HepG2 (cell line): ENCODE data around the gene SP3. TPM values are rescaled to one million over a fixed set of nuclear protein-coding genes. Genes with fewer than 3 reads are reported as not detected.

Experiments
- ATAC-seq: fragments of 200-7000 bp; cut with Tn5 transposase; 3 replicates; pipeline ENCODE4 v1.9.1; 2020; ENCODE audit warnings: mild to moderate bottlenecking, moderate library complexity
- BruUV-seq: library from RNA; stranded (reverse); fragments of 400-500 nt; replicated peaks from 2 replicates; lab custom pipeline; 2021; lab: Mats Ljungman, UMichigan
- CTCF ChIA-PET: fragments of 300-600 bp; formaldehyde crosslinking; extraction: SDS; loops from one replicate; lab custom pipeline; 2021; ENCODE audit warnings: low total read pairs, inconsistent platforms, low intra/inter-chr PET ratio; lab: Yijun Ruan, JAX
- POLR2A ChIA-PET: fragments of 350-600 bp; sonication (Branson Sonifier 250); formaldehyde crosslinking; loops from one replicate; lab custom pipeline; 2020; ENCODE audit warnings: antibody characterized with exemption, inconsistent platforms; lab: Yijun Ruan, JAX
- DNase-seq: peaks from one replicate; pipeline ENCODE4 v3.0.0-alpha.2; 2015; ENCODE audit warnings: low spot score
- FAIRE-seq: peaks from 3 replicates; lab custom pipeline; 2011; peaks lifted over from hg19 to GRCh38; lab: Jason Lieb, UNC
- H2AFZ ChIP-seq: one replicate; pipeline ENCODE4 v1.6.1; 2011; ENCODE audit warnings: low read length, inconsistent platforms
- H3K27ac ChIP-seq: fragments of 300-600 bp; 3 replicates; pipeline ENCODE4 v1.8.0; 2011; ENCODE audit warnings: mixed run types, mild to moderate bottlenecking, mixed read lengths, low read length, inconsistent platforms; ENCODE audit not compliant: insufficient read depth; ENCODE audit errors: extremely low read length
- H3K27me3 ChIP-seq, 2 experiments: fragments of 200-600 bp in 1 of 2; 2 replicates in 1 of 2; 3 replicates in 1 of 2; pipeline versions ENCODE4 v1.6.0 to v1.8.0; 2011; ENCODE audit warnings: low read length in 2 of 2, mild to moderate bottlenecking in 2 of 2, moderate library complexity in 2 of 2, inconsistent platforms in 1 of 2; ENCODE audit not compliant: insufficient read depth in 2 of 2, control insufficient read depth in 1 of 2
- H3K36me3 ChIP-seq, 2 experiments: fragments of 200-600 bp in 1 of 2; replicated peaks in 1 of 2; 2 replicates in 1 of 2; 3 replicates in 1 of 2; pipeline versions ENCODE4 v1.5.1 to v1.8.0; 2011; ENCODE audit warnings: low read length in 2 of 2, inconsistent platforms in 1 of 2; ENCODE audit not compliant: insufficient read depth in 2 of 2, control insufficient read depth in 1 of 2
- H3K4me1 ChIP-seq: 2 replicates; pipeline ENCODE4 v1.5.1; 2012; ENCODE audit warnings: low read length, inconsistent platforms; ENCODE audit not compliant: insufficient read depth
- H3K4me2 ChIP-seq: 2 replicates; pipeline ENCODE4 v1.6.0; 2011; ENCODE audit warnings: low read depth, low read length, inconsistent platforms
- H3K4me3 ChIP-seq, 3 experiments: fragments of 200-600 bp in 1 of 3; sonication (generic), shearing (Covaris generic) in 1 of 3; replicated peaks in 1 of 3; 2 replicates each; pipeline ENCODE4 v1.5.1; 2011 to 2016; ENCODE audit warnings: low read length in 3 of 3, inconsistent platforms in 2 of 3, low read depth in 2 of 3, mild to moderate bottlenecking in 2 of 3, control low read depth in 1 of 3, mixed read lengths in 1 of 3; ENCODE audit not compliant: insufficient read depth in 1 of 3
- H3K79me2 ChIP-seq: one replicate; pipeline ENCODE4 v1.6.1; 2011; ENCODE audit warnings: low read length, inconsistent platforms; ENCODE audit not compliant: insufficient read depth
- H3K9ac ChIP-seq: 2 replicates; pipeline ENCODE4 v1.6.0; 2011; ENCODE audit warnings: mild to moderate bottlenecking, low read depth, low read length, inconsistent platforms; ENCODE audit not compliant: insufficient read depth
- H3K9me3 ChIP-seq: 2 replicates; pipeline ENCODE4 v1.5.1; 2012; ENCODE audit warnings: mild to moderate bottlenecking, low read length
- H4K20me1 ChIP-seq: 2 replicates; pipeline ENCODE4 v1.6.0; 2011; ENCODE audit warnings: inconsistent platforms, mild to moderate bottlenecking, low read length, moderate library complexity; ENCODE audit not compliant: insufficient read depth
- ATM ChIP-seq: fragments of 450-650 bp; IDR thresholded peaks from 2 replicates; pipeline ENCODE4 v1.7.1; 2017; ENCODE audit warnings: mild to moderate bottlenecking, borderline replicate concordance
- CCAR2 ChIP-seq: fragments of 200-400 bp; formaldehyde crosslinking; optimal IDR thresholded peaks from 2 replicates; pipeline ENCODE3; 2018; ENCODE audit warnings: low read depth, mild to moderate bottlenecking, low read length, moderate library complexity
- CREB1 ChIP-seq, 2 experiments: fragments of 450-650 bp in 1 of 2; IDR thresholded peaks; 2 replicates each; pipeline ENCODE4 v1.6.1; 2016 to 2017; ENCODE audit warnings: control low read depth in 1 of 2, mild to moderate bottlenecking in 1 of 2, missing compliant biosample characterization in 1 of 2, missing genetic modification characterization in 1 of 2
- CSRNP1 ChIP-seq: sonication (generic); formaldehyde crosslinking; IDR thresholded peaks from 2 replicates; pipeline ENCODE4 v1.8.1; 2023; ENCODE audit warnings: mild to moderate bottlenecking, missing genetic modification reagents
- ELF4 ChIP-seq: sonication (generic); formaldehyde crosslinking; IDR thresholded peaks from 2 replicates; pipeline ENCODE4 v1.5.0; 2020; ENCODE audit warnings: missing genetic modification reagents, mild to moderate bottlenecking, moderate library complexity, borderline replicate concordance
- ELK4 ChIP-seq: sonication (generic); formaldehyde crosslinking; IDR thresholded peaks from 2 replicates; pipeline ENCODE4 v1.9.0; 2021; ENCODE audit warnings: missing genetic modification reagents, borderline replicate concordance
- MAZ ChIP-seq, 2 experiments: sonication (generic) in 1 of 2; formaldehyde crosslinking in 1 of 2; IDR thresholded peaks; 2 replicates each; pipeline versions ENCODE4 v1.5.0 to v1.6.1; 2012 to 2020; ENCODE audit warnings: low read depth in 2 of 2, mild to moderate bottlenecking in 2 of 2, borderline replicate concordance in 1 of 2, improper control_type of control experiment in 1 of 2, low read length in 1 of 2, missing genetic modification reagents in 1 of 2, moderate library complexity in 1 of 2
- MEIS2 ChIP-seq: sonication (generic); formaldehyde crosslinking; IDR thresholded peaks from 2 replicates; pipeline ENCODE4 v1.9.0; 2021; ENCODE audit warnings: mild to moderate bottlenecking, missing genetic modification reagents
- ZNF441 ChIP-seq: sonication (generic); formaldehyde crosslinking; IDR thresholded peaks from 2 replicates; pipeline ENCODE4 v1.7.0; 2021; ENCODE audit warnings: missing genetic modification reagents, borderline replicate concordance
- ZNF543 ChIP-seq: sonication (generic); formaldehyde crosslinking; IDR thresholded peaks from 2 replicates; pipeline ENCODE4 v1.4.0; 2020; ENCODE audit warnings: mild to moderate bottlenecking, missing genetic modification reagents
- ZNF777 ChIP-seq: sonication (generic); formaldehyde crosslinking; IDR thresholded peaks from 2 replicates; pipeline ENCODE4 v1.4.0; 2020; ENCODE audit warnings: missing genetic modification reagents
- WGBS: methylation state at CpG from one replicate; pipeline ENCODE4 v1.1.6; 2017; ENCODE audit warnings: low lambda C conversion rate; 5-methylcytosine and 5-hydroxymethylcytosine counted together
- in situ Hi-C: cut with HindIII; loops from 2 replicates; pipeline ENCODE4 v1.10.0; 2017; ENCODE audit warnings: low pct_unique_long_range_greater_than_20kb; ENCODE audit not compliant: extremely low pct_ligation_motif_present
- intact Hi-C: fragments of 100-400 bp; cut with micrococcal nuclease; formaldehyde crosslinking; loops from one replicate; pipeline ENCODE4 v1.10.0; 2022; ENCODE audit not compliant: unreplicated experiment
- polyA plus RNA-seq, 8 experiments: library from polyadenylated mRNA; depleted of rRNA in 3 of 8; stranded (reverse) in 7 of 8; unstranded in 1 of 8; fragments of >200 nt; fragmentation: Illumina TruSeq in 4 of 8; extraction: Trizol in 4 of 8; gene quantifications; 2 replicates each; pipeline versions ENCODE4 v1.2.1 to v1.2.3, GENCODE V29; 2011 to 2016; ENCODE audit warnings: low read depth in 4 of 8, missing spikeins in 1 of 8, mixed read lengths in 1 of 8; ENCODE audit not compliant: insufficient read depth in 1 of 8
- total RNA-seq, 5 experiments: library from RNA; depleted of rRNA; stranded (reverse); fragments of >200 nt; fragmentation: Illumina TruSeq; extraction: Trizol; gene quantifications; 2 replicates each; pipeline ENCODE4 v1.2.3, GENCODE V29; 2016; ENCODE audit warnings: low read depth in 1 of 5
- TF ChIP-seq, protein P1 (sequence below): sonication (generic); formaldehyde crosslinking; IDR thresholded peaks from 2 replicates; pipeline ENCODE4 v1.4.0; 2020; ENCODE audit warnings: missing genetic modification reagents
- TF ChIP-seq, protein P2 (sequence below): IDR thresholded peaks from 2 replicates; pipeline ENCODE4 v1.6.1; 2016; ENCODE audit warnings: mild to moderate bottlenecking, missing biosample characterization, missing genetic modification reagents

The SP3 gene
- total and polyA plus RNA-seq, 2 of the 13 experiments (the other 11 are each of a cell fraction or from before 2014, with no cell fraction given): 57.3 to 132 TPM

DNA sequence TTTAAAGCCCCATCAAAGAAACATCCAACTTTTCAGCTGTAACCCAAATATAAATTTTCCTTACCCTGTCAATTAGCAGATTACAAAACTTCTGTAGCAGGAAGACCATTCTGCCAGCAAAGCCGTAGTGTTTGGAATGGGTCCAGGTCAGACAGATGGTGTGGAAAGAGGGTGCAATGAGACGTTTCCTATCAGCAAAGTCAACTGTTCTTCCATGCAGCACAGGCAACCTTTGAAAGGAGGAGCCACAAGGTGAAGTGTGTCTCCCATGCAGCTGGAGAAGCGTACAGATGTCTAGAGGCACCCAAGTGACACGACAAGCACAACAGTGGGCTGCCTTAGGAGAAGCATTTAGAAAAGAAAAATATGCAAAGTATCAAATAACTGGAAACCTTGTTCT, 83.7 kb downstream of the SP3 start (continued):
- TF ChIP-seq, protein P1, sequence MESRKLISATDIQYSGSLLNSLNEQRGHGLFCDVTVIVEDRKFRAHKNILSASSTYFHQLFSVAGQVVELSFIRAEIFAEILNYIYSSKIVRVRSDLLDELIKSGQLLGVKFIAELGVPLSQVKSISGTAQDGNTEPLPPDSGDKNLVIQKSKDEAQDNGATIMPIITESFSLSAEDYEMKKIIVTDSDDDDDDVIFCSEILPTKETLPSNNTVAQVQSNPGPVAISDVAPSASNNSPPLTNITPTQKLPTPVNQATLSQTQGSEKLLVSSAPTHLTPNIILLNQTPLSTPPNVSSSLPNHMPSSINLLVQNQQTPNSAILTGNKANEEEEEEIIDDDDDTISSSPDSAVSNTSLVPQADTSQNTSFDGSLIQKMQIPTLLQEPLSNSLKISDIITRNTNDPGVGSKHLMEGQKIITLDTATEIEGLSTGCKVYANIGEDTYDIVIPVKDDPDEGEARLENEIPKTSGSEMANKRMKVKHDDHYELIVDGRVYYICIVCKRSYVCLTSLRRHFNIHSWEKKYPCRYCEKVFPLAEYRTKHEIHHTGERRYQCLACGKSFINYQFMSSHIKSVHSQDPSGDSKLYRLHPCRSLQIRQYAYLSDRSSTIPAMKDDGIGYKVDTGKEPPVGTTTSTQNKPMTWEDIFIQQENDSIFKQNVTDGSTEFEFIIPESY (CRISPR knock-in tag): no peak
- TF ChIP-seq CSRNP1 (CRISPR knock-in tag) (no peak), ATM (no peak), MEIS2 (CRISPR knock-in tag) (no peak), CREB1 (IDR thresholded peaks at IDR 0.05) (no peak), CREB1 (CRISPR knock-in tag; IDR thresholded peaks at IDR 0.05) (no peak)

GRCh38 chr2:173880561-173880960, 84.6 kb downstream of the SP3 start:
- in situ Hi-C loops (loop anchor here (5.0 kb wide), 2 partner anchors 122 to 462 kb away; no protein-coding TSS in a partner anchor), intact Hi-C loops (no loop called here)
- Histone ChIP-seq H3K4me3 (no peak overlapping the region), H3K9ac (no peak overlapping the region), H3K79me2 (no peaks in the 10 kb centered on the region), H4K20me1 (no peaks in the 10 kb centered on the region), H3K9me3 (no peaks in the 10 kb centered on the region), H3K27me3 (peaks cover 0 to 43% of the 10 kb centered on the region in 2 experiments; a peak in 3 of 5 replicates), H2AFZ (no peak overlapping the region), H3K4me2 (no peak overlapping the region), H3K4me1 (no peaks in the 10 kb centered on the region), H3K27ac (no peak overlapping the region), H3K36me3 (no peaks in the 10 kb centered on the region)
- DNase-seq (no peak), ATAC-seq (no peak), FAIRE-seq (no peak)
- no TSS peak for BruUV-seq
- CTCF ChIA-PET: no interaction called here
- 18% methylated on average over 6 of the region's 6 CpGs for WGBS
- POLR2A ChIA-PET: no interaction called here
- TF ChIP-seq ZNF777 (CRISPR knock-in tag): no peak
- TF ChIP-seq MAZ (IDR thresholded peaks at IDR 0.05; ENCODE audit: borderline replicate concordance, low read depth, low read length): no peak
- TF ChIP-seq MAZ (CRISPR knock-in tag; IDR thresholded peaks at IDR 0.05; ENCODE audit: low read depth): no peak
- TF ChIP-seq CCAR2: no peak
- TF ChIP-seq ZNF441 (CRISPR knock-in tag): no peak
- no peak for TF ChIP-seq ELF4 (CRISPR knock-in tag)
- TF ChIP-seq ELK4: no peak
- no peak for TF ChIP-seq ZNF543 (CRISPR knock-in tag)
- TF ChIP-seq, protein P2, sequence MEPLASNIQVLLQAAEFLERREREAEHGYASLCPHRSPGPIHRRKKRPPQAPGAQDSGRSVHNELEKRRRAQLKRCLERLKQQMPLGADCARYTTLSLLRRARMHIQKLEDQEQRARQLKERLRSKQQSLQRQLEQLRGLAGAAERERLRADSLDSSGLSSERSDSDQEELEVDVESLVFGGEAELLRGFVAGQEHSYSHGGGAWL: no peak
